SK-N-MC (cell line): ENCODE results near the gene MACROD2.

ENCODE experiments used
- EZH2 ChIP-seq: fragments of 200-600 bp; sonication (generic); IDR thresholded peaks from one replicate; pipeline ENCODE4 v1.6.1; 2017; ENCODE audit warnings: antibody characterized with exemption
- FOXP2 ChIP-seq: optimal IDR thresholded peaks from 2 replicates; pipeline ENCODE3; 2011; ENCODE audit warnings: mild to moderate bottlenecking, moderate library complexity; ENCODE audit not compliant: insufficient read depth; ENCODE audit errors: extremely low read length, control extremely low read depth
- POLR2AphosphoS5 ChIP-seq: IDR thresholded peaks from 2 replicates; pipeline ENCODE4 v1.6.1; 2012; ENCODE audit warnings: mild to moderate bottlenecking, low read depth, low read length, borderline replicate concordance

DNA sequence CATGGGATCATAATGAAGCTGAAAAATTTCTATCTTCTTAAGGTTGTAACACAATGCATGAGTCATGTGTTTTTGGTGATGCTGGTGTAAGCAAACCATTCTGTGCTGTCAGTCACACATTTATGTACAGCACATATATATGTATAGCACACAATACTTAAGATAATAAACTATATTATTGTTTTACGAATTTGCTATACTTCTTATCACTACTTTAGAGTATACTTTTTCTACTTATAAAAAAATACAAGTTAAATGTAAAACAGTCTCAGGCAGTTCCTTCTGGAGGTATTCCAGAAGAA is 1262.2 kb downstream of the MACROD2 start:
- TF ChIP-seq EZH2 (no peak), POLR2AphosphoS5 (no peak), FOXP2 (no peak)
